Right forelimb (tissue), 1 donor: ENCODE measurements around the gene AFAP1L1.
"Not testable (repeated sequence)": the region's sequence is repeated elsewhere in the genome, so short reads cannot be mapped to it uniquely, and the experiment has no call there.

Experiments used
- DNase-seq: peaks from one replicate; pipeline ENCODE4 v3.0.0-alpha.2; 2018

The AFAP1L1 gene

GRCh38 chr5:149376104-149376503, 104.4 kb downstream of the AFAP1L1 start:
- DNase-seq = peak; percentile 20

GRCh38 chr5:149376711-149377447, 105.2 kb downstream of the AFAP1L1 start:
- no peak for DNase-seq

GRCh38 chr5:149378241-149378820, 106.7 kb downstream of the AFAP1L1 start:
- DNase-seq = no peak

GRCh38 chr5:149379177-149379761, 107.6 kb downstream of the AFAP1L1 start, which contains the start of gene IL17B:
Gene IL17B (minus strand): TSS chr5:149379292. CDS start chr5:149379225, 67 bp downstream.
- no peak for DNase-seq

GRCh38 chr5:149379818-149380374, 108.2 kb downstream of the AFAP1L1 start:
- DNase-seq = no peak

GRCh38 chr5:149380466-149381121, 108.9 kb downstream of the AFAP1L1 start:
- DNase-seq = no peak

- no peak for DNase-seq
Measured at GRCh38 chr5:149381261-149381985, 109.8 kb downstream of the AFAP1L1 start.

GRCh38 chr5:149381986-149382338, 110.3 kb downstream of the AFAP1L1 start:
- peak; percentile 87 for DNase-seq

GRCh38 chr5:149382517-149383220, 111.0 kb downstream of the AFAP1L1 start:
- no peak for DNase-seq

GRCh38 chr5:149383399-149383798, 111.7 kb downstream of the AFAP1L1 start:
- no peak for DNase-seq

- DNase-seq = no peak
Measured at GRCh38 chr5:149386166-149386565, 114.5 kb downstream of the AFAP1L1 start.

GRCh38 chr5:149387081-149387631, 115.5 kb downstream of the AFAP1L1 start:
- no peak for DNase-seq

GRCh38 chr5:149387982-149388381, 116.3 kb downstream of the AFAP1L1 start:
- DNase-seq = no peak

- DNase-seq = no peak
Measured at GRCh38 chr5:149388498-149389190, 117.0 kb downstream of the AFAP1L1 start.

GRCh38 chr5:149389552-149390495, 118.2 kb downstream of the AFAP1L1 start:
- DNase-seq = no peak

GRCh38 chr5:149391076-149391475, 119.4 kb downstream of the AFAP1L1 start:
- DNase-seq = not testable (repeated sequence)
